ENCODE data around the gene CCDC93. TPM values are rescaled to one million over a fixed set of nuclear protein-coding genes. Genes with fewer than 3 reads are reported as not detected.

Gene CCDC93
- total and polyA plus RNA-seq, 10 of the 15 experiments (the other 5 are each of a cell fraction or from before 2014, with no cell fraction given) = 3.6 to 27.2 (median 13.5) TPM

- no peak for TF ChIP-seq ZNF592 (IDR thresholded peaks at IDR 0.05)
These were observed 28.8 kb downstream of the CCDC93 start (continued) for GRCh38 chr2:117985092-117985491.

- no peak overlapping the region for H3K27ac ChIP-seq (ENCODE audit: control insufficient read depth, insufficient read depth)
- ATAC-seq (no peak), DNase-seq (ENCODE audit: low read depth, low spot score) (no peak), FAIRE-seq (no peak)
- ChIA-PET CTCF (interaction anchor here (9.9 kb wide), 1 partner anchor 19 kb away, joined by 92 read pairs; no protein-coding TSS in a partner anchor), POLR2A (no interaction called here), RAD21 (ENCODE audit: unreplicated experiment) (no interaction called here), SMC1A (ENCODE audit: uncharacterized antibody, unreplicated experiment) (interaction anchor here (0.5 to 1.1 kb wide), 3 partner anchors 9 to 198 kb away, joined by 3 to 4 read pairs (median 3); no protein-coding TSS in a partner anchor)
- no peaks in the 10 kb centered on the region for H3K27me3 ChIP-seq (replicated peaks in 1 of 2; ENCODE audit: control insufficient read depth in 2 of 2, insufficient read depth in 2 of 2, low read length in 1 of 2)
- intact Hi-C loops (cut with micrococcal nuclease; ENCODE audit: unreplicated experiment) = no loop called here
- in situ Hi-C loops (cut with MboI) = no loop called here
- no peaks in the 10 kb centered on the region for H3K4me1 ChIP-seq (ENCODE audit: control insufficient read depth, insufficient read depth, low read length)
- no peak overlapping the region for H2AFZ ChIP-seq (ENCODE audit: control insufficient read depth, low read depth, low read length)
- no peak overlapping the region for H3K4me2 ChIP-seq (ENCODE audit: control insufficient read depth, insufficient read depth)
- no peaks in the 10 kb centered on the region for H4K20me1 ChIP-seq (ENCODE audit: control insufficient read depth, insufficient read depth)
- no peak overlapping the region for H3K4me3 ChIP-seq
- no peak overlapping the region for H3K9ac ChIP-seq (ENCODE audit: control insufficient read depth, insufficient read depth, low read length)
- H3K36me3 ChIP-seq (ENCODE audit: control insufficient read depth in 2 of 2, insufficient read depth in 2 of 2, low read length in 1 of 2) = peaks cover 0 to 12% of the 10 kb centered on the region in 2 experiments
- H3K79me2 ChIP-seq (ENCODE audit: control insufficient read depth, insufficient read depth, low read length) = no peaks in the 10 kb centered on the region
- no TSS peak for BruUV-seq (replicated peaks)
- 60% methylated on average over 2 of the region's 2 CpGs for WGBS (ENCODE audit: insufficient coverage, insufficient replicate concordance, low lambda C conversion rate, missing lambda C conversion rate)
- H3K9me3 ChIP-seq (replicated peaks; ENCODE audit: control insufficient read depth, insufficient read depth, low read length) = no peaks in the 10 kb centered on the region
- peak; percentile 48; the same call in 1 of the 2 replicates for TF ChIP-seq PKNOX1 (IDR thresholded peaks at IDR 0.05)
- peak; percentile 30 for TF ChIP-seq PBX3 (IDR thresholded peaks at IDR 0.05; ENCODE audit: insufficient replicate concordance, low read depth, low read length)
- no peak for TF ChIP-seq E4F1 (IDR thresholded peaks at IDR 0.05; ENCODE audit: borderline replicate concordance, partially characterized antibody)
These were observed 29.7 kb downstream of the CCDC93 start for GRCh38 chr2:117984208-117984607.

Data from GM12878 (cell line).